Hematopoietic multipotent progenitor cell treated with erythropoietin and hydrocortisone succinate and interleukin-3 and kit ligand, for 17 days (in vitro differentiated cells): ENCODE data around the gene SLC15A3.

ENCODE experiments used
- DNase-seq: peaks from one replicate; pipeline ENCODE4 v3.0.0-alpha.2; 2015; ENCODE audit warnings: low spot score

SLC15A3 gene

GRCh38 chr11:60945295-60945667 is 6.7 kb downstream of the SLC15A3 start:
- DNase-seq = no peak

GRCh38 chr11:60944490-60945294 is 7.3 kb downstream of the SLC15A3 start:
- no peak for DNase-seq

- DNase-seq = no peak
Measured at GRCh38 chr11:60942970-60943565, 8.9 kb downstream of the SLC15A3 start.

GRCh38 chr11:60942219-60942618 is 9.8 kb downstream of the SLC15A3 start:
- no peak for DNase-seq

- DNase-seq = no peak
Measured at GRCh38 chr11:60941371-60942119, 10.4 kb downstream of the SLC15A3 start.

GRCh38 chr11:60939855-60940254 is 12.1 kb downstream of the SLC15A3 start:
- no peak for DNase-seq

GRCh38 chr11:60939301-60939700 is 12.7 kb downstream of the SLC15A3 start:
- no peak for DNase-seq

- DNase-seq = no peak
Measured at GRCh38 chr11:60938500-60938899, 13.5 kb downstream of the SLC15A3 start.

- no peak for DNase-seq
Measured at GRCh38 chr11:60937811-60938210, 14.2 kb downstream of the SLC15A3 start.

- no peak for DNase-seq
Measured at GRCh38 chr11:60937144-60937527, 14.8 kb downstream of the SLC15A3 start.

GRCh38 chr11:60936467-60937143 is 15.4 kb downstream of the SLC15A3 start:
- DNase-seq = no peak

- no peak for DNase-seq
Measured at GRCh38 chr11:60935676-60936442, 16.1 kb downstream of the SLC15A3 start.

- no peak for DNase-seq
Measured at GRCh38 chr11:60934790-60935605, 17.0 kb downstream of the SLC15A3 start.

GRCh38 chr11:60934124-60934789 is 17.7 kb downstream of the SLC15A3 start:
- DNase-seq = no peak

- no peak for DNase-seq
Measured at GRCh38 chr11:60933416-60934123, 18.4 kb downstream of the SLC15A3 start.

GRCh38 chr11:60932605-60933356 is 19.2 kb downstream of the SLC15A3 start:
- no peak for DNase-seq

- no peak for DNase-seq
Measured at GRCh38 chr11:60931917-60932316, 20.1 kb downstream of the SLC15A3 start.

GRCh38 chr11:60930394-60930793 is 21.6 kb downstream of the SLC15A3 start:
- no peak for DNase-seq

GRCh38 chr11:60929764-60930163 is 22.2 kb downstream of the SLC15A3 start:
- no peak for DNase-seq
